ENCODE data around the gene STK38L. TPM values are rescaled to one million over a fixed set of nuclear protein-coding genes. Genes with fewer than 3 reads are reported as not detected.
"Not testable (repeated sequence)": the region's sequence is repeated elsewhere in the genome, so short reads cannot be mapped to it uniquely, and the experiment has no call there.

The STK38L gene
- total RNA-seq, 4 donors from 2014 or later = 70.0 to 111 (median 79.2) TPM

GRCh38 chr12:27226407-27226929 lies 17.6 kb upstream of the STK38L start:
- H3K4me3 ChIP-seq = no peak overlapping the region
- H3K27ac ChIP-seq = peak overlapping the region in 2 of 4 donors; percentile 12 to 27
- 28 to 32% methylated on average over 4 of the region's 5 CpGs for WGBS, 2 donors (ENCODE audit: low coverage in 1 of 2)
- ATAC-seq = no peak
- peaks cover 0 to 11% (median 0%) of the 10 kb centered on the region in 3 donors for H3K4me1 ChIP-seq
- H3K36me3 ChIP-seq = no peaks in the 10 kb centered on the region
- no peak for TF ChIP-seq EP300 (IDR thresholded peaks at IDR 0.05)
- no peak for TF ChIP-seq POLR2A (IDR thresholded peaks at IDR 0.05)
- TF ChIP-seq POLR2AphosphoS5 (IDR thresholded peaks at IDR 0.05) = no peak
- TF ChIP-seq CTCF (IDR thresholded peaks at IDR 0.05) = no peak
- H3K27me3 ChIP-seq = no peaks in the 10 kb centered on the region
- H3K9me3 ChIP-seq = no peaks in the 10 kb centered on the region

GRCh38 chr12:27229367-27229766 lies 14.7 kb upstream of the STK38L start:
- TF ChIP-seq POLR2A (IDR thresholded peaks at IDR 0.05) (no peak), POLR2AphosphoS5 (IDR thresholded peaks at IDR 0.05) (no peak), CTCF (IDR thresholded peaks at IDR 0.05) (no peak), EP300 (IDR thresholded peaks at IDR 0.05) (no peak)
- H3K4me3 ChIP-seq = no peak overlapping the region

GRCh38 chr12:27231374-27231773 lies 12.7 kb upstream of the STK38L start:
- not testable (repeated sequence) for H3K9me3 ChIP-seq, H3K27ac ChIP-seq, H3K4me3 ChIP-seq, H3K4me1 ChIP-seq, ATAC-seq, H3K36me3 ChIP-seq, H3K27me3 ChIP-seq
- 62 to 64% methylated on average over 2 to 4 of the region's 4 CpGs for WGBS, 2 donors (ENCODE audit: low coverage in 1 of 2)

More at GRCh38 chr12:27229367-27229766, 14.7 kb upstream of the STK38L start:
- Histone ChIP-seq H3K36me3 (no peaks in the 10 kb centered on the region), H3K4me1 (peaks cover 0 to 11% (median 0%) of the 10 kb centered on the region in 3 donors), H3K9me3 (no peaks in the 10 kb centered on the region), H3K27ac (no peak overlapping the region), H3K27me3 (no peaks in the 10 kb centered on the region)
- no peak for ATAC-seq
- WGBS, 2 donors (ENCODE audit: low coverage in 1 of 2) = 60 to 67% methylated on average over 1 of the region's 1 CpG

GRCh38 chr12:27233814-27234213 lies 10.3 kb upstream of the STK38L start:
- ATAC-seq = no peak
- no peak overlapping the region for H3K4me3 ChIP-seq
- no peak overlapping the region for H3K27ac ChIP-seq
- no peaks in the 10 kb centered on the region for H3K4me1 ChIP-seq
- no peaks in the 10 kb centered on the region for H3K9me3 ChIP-seq
- TF ChIP-seq CTCF (IDR thresholded peaks at IDR 0.05) (no peak), POLR2A (IDR thresholded peaks at IDR 0.05) (no peak), EP300 (IDR thresholded peaks at IDR 0.05) (no peak), POLR2AphosphoS5 (IDR thresholded peaks at IDR 0.05) (no peak)
- no peaks in the 10 kb centered on the region for H3K36me3 ChIP-seq
- H3K27me3 ChIP-seq = no peaks in the 10 kb centered on the region
- 91 to 93% methylated on average over 3 to 4 of the region's 4 CpGs for WGBS, 2 donors (ENCODE audit: low coverage in 1 of 2)

GRCh38 chr12:27236498-27236897 lies 7.6 kb upstream of the STK38L start:
- Histone ChIP-seq H3K36me3 (no peaks in the 10 kb centered on the region), H3K9me3 (no peaks in the 10 kb centered on the region), H3K4me1 (no peaks in the 10 kb centered on the region), H3K27ac (no peak overlapping the region), H3K27me3 (no peaks in the 10 kb centered on the region), H3K4me3 (no peak overlapping the region)
- WGBS, 2 donors (ENCODE audit: low coverage in 1 of 2) = 100% methylated on average over 1 of the region's 3 CpGs; no CpG with 5 or more reads in 1 of the 2 donors
- no peak for ATAC-seq
- TF ChIP-seq POLR2AphosphoS5 (IDR thresholded peaks at IDR 0.05) = no peak
- no peak for TF ChIP-seq POLR2A (IDR thresholded peaks at IDR 0.05)
